GM12875 (cell line): Measurements from ENCODE around the gene PACS1.

Source experiments
- H3K4me3 ChIP-seq: one replicate; pipeline ENCODE4 v1.5.1; 2011; ENCODE audit warnings: low read depth, low read length, control low read depth
- TF ChIP-seq, protein P1 (sequence below): IDR thresholded peaks from 2 replicates; pipeline ENCODE4 v1.5.1; 2011; ENCODE audit warnings: low read depth, mild to moderate bottlenecking, control low read depth, inconsistent platforms, low read length, moderate library complexity, borderline replicate concordance; ENCODE audit not compliant: insufficient read depth

The PACS1 gene

DNA sequence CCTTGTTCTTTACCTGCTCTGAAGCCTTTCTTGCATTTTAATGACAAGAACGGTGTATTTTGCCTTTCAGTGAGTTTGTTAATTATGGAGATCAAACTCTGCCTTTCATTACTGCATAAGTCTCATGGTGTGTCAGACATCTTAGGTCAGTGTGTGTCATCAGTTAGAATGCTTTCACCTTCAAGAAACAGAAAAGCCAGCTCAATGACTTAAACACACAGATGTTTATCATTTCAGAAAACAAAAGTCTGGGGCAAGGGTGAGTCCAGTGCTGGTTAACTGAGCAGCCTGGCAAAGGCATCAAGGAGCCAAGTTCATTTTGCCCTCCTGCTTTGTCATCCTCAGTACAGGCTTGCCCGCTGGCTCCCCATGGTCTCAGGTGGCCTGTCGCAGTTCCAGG is 54.5 kb downstream of the PACS1 start:
- TF ChIP-seq, protein P1, sequence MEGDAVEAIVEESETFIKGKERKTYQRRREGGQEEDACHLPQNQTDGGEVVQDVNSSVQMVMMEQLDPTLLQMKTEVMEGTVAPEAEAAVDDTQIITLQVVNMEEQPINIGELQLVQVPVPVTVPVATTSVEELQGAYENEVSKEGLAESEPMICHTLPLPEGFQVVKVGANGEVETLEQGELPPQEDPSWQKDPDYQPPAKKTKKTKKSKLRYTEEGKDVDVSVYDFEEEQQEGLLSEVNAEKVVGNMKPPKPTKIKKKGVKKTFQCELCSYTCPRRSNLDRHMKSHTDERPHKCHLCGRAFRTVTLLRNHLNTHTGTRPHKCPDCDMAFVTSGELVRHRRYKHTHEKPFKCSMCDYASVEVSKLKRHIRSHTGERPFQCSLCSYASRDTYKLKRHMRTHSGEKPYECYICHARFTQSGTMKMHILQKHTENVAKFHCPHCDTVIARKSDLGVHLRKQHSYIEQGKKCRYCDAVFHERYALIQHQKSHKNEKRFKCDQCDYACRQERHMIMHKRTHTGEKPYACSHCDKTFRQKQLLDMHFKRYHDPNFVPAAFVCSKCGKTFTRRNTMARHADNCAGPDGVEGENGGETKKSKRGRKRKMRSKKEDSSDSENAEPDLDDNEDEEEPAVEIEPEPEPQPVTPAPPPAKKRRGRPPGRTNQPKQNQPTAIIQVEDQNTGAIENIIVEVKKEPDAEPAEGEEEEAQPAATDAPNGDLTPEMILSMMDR: no peak
- no peak overlapping the region for H3K4me3 ChIP-seq

DNA sequence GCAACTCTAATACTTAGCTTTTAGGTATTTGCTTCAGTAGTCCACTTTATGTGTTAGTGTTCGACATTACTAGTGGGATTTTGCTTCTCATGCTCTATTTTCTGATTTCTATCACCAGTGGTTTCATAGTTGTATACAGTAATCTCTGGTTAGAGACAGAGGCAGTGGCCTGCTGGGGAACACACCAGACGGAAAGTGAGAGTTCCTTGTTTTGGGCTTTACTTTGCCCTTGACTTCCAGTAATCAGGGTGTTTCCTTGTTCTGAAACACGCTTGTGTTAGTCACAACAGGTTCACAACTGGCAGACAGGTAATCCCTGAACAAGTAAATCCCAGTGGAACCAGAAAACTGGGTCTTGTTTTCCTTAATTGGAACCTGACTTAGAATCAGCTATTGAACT is 56.0 kb downstream of the PACS1 start:
- TF ChIP-seq, protein P1: no peak
- H3K4me3 ChIP-seq: no peak overlapping the region

DNA sequence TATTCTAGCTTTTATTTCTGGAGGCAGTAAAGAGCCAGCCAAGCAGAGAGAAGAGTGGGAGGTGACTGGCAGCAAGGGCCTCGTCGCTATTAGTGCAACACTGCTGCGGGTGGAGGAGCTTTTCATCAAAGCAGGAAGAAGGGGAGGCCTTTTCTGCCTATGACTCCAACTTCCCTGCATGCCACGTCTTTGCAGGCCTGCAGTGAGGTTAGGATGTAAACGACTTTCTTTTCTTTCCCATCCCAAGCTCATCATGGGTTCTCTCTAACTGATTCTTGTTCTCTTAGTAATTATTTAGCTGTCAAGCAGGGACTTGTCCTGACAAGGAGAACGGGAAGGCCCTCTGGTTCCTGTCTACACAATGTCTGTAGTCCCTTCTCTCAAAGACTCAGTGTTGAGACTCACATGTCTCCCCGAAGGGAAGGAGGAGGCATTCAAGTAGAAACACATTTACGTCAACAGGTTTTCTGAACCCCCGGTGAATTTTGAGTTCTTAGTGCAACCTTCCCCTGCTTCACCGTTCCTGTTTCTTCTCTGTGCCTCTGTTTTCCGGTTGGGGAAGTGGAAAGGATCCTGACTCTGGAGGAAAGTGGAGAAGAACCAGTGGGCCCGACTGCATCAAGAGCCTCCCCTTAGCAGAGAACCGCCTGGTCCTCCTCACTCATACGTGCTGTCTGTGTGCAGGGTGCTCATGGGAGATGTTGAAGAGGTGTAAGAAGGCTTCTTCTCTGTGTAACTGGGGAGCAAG is 56.9 kb downstream of the PACS1 start:
- peak overlapping the region; percentile 28 for H3K4me3 ChIP-seq

DNA sequence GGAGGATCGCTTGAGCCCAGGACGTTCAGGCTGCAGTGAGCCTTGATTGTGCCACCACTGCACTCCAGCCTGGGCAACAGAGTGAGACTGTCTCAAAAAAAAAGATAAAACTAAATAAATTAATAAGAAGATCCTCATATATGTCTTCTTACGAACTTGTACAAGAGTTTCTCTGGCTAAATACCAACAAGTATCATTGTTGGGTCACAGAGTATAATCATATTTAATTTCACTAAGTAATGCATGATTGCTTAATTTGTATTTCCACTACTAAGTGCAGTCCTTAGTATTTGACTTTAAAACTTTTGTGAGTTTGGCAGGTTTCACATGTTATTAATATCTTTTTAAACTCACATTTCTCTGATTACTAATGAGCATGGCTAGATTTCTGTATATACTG is 60.9 kb downstream of the PACS1 start:
- H3K4me3 ChIP-seq: no peak overlapping the region
- TF ChIP-seq, protein P1: no peak

More for the DNA sequence above, 56.9 kb downstream of the PACS1 start:
- TF ChIP-seq, protein P1: no peak

DNA sequence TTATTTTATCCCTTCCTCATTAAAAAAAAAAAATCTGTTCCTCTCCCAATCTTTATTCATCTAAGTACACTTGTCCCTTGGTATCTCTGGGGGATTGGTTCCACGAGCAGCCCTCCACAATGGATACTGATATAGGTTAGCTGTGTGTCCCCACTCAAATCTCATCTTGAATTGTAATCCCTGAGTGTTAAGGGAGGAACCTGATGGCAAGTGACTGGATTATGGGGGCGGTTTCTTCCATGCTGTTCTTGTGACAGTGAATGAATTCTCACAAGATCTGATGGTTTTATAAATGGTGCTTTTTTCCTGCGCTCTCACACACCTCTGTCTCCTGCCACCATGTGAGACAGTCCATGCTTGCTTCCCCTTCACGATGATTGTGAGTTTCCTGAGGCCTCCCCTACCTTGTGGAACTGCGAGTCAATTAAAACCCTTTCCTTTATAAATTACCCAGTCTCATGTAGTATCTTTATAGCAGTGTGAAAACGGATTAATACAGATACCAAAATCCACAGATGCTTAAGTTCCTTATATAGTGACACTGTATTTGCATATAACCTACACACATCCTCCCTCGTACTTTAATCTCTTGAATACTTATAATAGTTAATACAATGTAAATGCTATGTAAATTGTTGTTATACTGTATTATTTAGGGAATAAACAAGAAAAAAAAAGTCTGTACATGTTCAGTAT is 62.0 kb downstream of the PACS1 start:
- TF ChIP-seq, protein P1: no peak
- no peak overlapping the region for H3K4me3 ChIP-seq

DNA sequence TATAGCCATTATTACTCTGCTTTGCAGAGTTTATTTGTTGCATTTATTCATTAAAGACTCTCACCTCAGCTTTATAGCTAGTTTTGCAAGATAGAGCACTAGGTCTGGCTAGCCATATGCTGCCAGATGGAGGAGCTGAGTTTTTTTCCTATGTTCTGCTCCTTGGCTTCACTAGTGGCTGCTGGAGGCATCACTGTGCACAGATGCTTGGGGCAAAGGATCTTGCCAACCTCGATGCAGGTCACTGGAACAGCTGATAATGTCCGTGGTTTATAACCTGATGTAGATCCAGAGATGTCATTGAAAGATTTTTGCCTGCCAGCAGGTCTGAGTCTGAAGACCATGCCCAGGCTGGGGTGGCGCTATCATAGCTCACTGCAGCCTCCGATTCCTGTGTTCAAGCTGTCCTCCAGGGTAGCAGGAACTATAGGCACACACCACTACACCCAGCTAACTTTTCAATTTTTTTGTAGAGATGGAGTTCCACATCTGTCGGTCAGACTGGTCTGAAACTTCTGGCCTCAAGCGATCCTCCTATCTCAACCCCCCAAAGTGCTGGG is 63.2 kb downstream of the PACS1 start:
- H3K4me3 ChIP-seq: no peak overlapping the region
- TF ChIP-seq, protein P1: no peak
